ENCODE results near the gene SLC8A3.

SLC8A3 gene

DNA sequence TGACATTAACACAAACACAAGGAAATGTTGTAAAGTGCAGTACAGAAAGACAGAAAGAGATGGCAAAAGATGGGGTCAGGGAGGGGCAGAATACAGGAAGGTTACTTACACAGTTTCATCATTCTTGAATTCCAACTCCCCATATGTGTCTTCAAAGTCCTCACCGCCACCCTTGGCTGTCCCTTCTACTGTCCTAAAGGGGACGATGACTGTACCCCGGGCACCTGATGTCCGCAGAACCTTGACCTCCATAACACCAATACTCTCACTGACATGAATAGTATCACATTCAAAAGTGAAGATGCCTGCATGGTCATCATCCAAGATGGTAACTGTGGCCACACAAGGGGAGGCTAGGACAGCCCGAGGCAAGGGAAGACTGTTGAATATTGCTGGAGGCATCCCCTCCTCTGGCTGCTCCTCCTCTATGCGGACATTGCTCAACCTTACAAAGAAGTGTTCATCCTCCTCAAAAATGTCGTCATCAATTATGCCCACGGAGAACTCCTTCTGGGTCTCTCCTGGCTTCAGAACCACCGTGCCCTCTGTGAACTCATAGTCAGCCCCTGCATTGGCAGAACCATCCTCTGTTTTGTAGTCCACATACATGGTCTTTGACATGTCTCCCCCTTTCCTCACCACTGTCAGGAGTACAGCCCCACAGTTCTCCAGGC is 22.1 kb downstream of the SLC8A3 start:
- no peak overlapping the region for H3K4me3 ChIP-seq (ENCODE audit: low read length)

GRCh38 chr14:70162358-70162757 is 26.4 kb downstream of the SLC8A3 start:
- H3K9ac ChIP-seq (ENCODE audit: low read length): no peak overlapping the region
- no peaks in the 10 kb centered on the region for H3K36me3 ChIP-seq (ENCODE audit: control insufficient read depth, insufficient read depth, low read length)
- H3K27me3 ChIP-seq (ENCODE audit: control insufficient read depth, insufficient read depth, low read length): no peaks in the 10 kb centered on the region
- no peaks in the 10 kb centered on the region for H3K4me1 ChIP-seq (ENCODE audit: control insufficient read depth, insufficient read depth, low read length)
- no peak overlapping the region for H3K27ac ChIP-seq (ENCODE audit: low read depth, low read length)
- H3K4me3 ChIP-seq (ENCODE audit: low read length): no peak overlapping the region

More for the DNA sequence above, 22.1 kb downstream of the SLC8A3 start:
- no peaks in the 10 kb centered on the region for H3K4me1 ChIP-seq (ENCODE audit: control insufficient read depth, insufficient read depth, low read length)
- H3K36me3 ChIP-seq (ENCODE audit: control insufficient read depth, insufficient read depth, low read length): no peaks in the 10 kb centered on the region
- H3K27ac ChIP-seq (ENCODE audit: low read depth, low read length): no peak overlapping the region
- H3K9ac ChIP-seq (ENCODE audit: low read length): no peak overlapping the region
- no peaks in the 10 kb centered on the region for H3K27me3 ChIP-seq (ENCODE audit: control insufficient read depth, insufficient read depth, low read length)

DNA sequence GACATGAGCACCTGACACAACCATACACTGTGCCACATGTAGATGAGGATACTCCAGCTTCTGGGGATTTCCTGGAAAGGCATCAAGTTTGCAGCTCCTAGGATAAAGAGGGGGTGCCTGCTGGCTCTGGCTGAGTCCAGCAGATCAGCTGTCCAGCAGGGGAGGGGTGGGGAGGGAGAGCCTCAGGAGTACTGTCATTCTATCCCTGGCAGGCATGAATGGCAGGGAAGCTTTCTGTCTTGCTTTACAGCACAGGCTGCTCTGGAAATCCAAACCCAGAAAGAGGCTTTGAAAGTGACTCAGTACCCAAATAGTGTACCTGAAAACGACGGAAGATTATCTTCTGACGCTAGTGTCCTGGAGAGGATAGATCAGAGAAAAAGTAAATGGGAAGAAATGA is 32.2 kb downstream of the SLC8A3 start:
- Histone ChIP-seq H3K27me3 (ENCODE audit: control insufficient read depth, insufficient read depth, low read length) (no peaks in the 10 kb centered on the region), H3K9ac (ENCODE audit: low read length) (no peak overlapping the region), H3K4me3 (ENCODE audit: low read length) (no peak overlapping the region), H3K4me1 (ENCODE audit: control insufficient read depth, insufficient read depth, low read length) (no peaks in the 10 kb centered on the region), H3K36me3 (ENCODE audit: control insufficient read depth, insufficient read depth, low read length) (no peaks in the 10 kb centered on the region), H3K27ac (ENCODE audit: low read depth, low read length) (no peak overlapping the region)

GRCh38 chr14:70152704-70153103 is 36.0 kb downstream of the SLC8A3 start:
- no peaks in the 10 kb centered on the region for H3K36me3 ChIP-seq (ENCODE audit: control insufficient read depth, insufficient read depth, low read length)
- H3K9ac ChIP-seq (ENCODE audit: low read length): no peak overlapping the region
- no peak overlapping the region for H3K27ac ChIP-seq (ENCODE audit: low read depth, low read length)
- no peaks in the 10 kb centered on the region for H3K4me1 ChIP-seq (ENCODE audit: control insufficient read depth, insufficient read depth, low read length)
- no peak overlapping the region for H3K4me3 ChIP-seq (ENCODE audit: low read length)
- no peaks in the 10 kb centered on the region for H3K27me3 ChIP-seq (ENCODE audit: control insufficient read depth, insufficient read depth, low read length)

- Histone ChIP-seq H3K27me3 (ENCODE audit: control insufficient read depth, insufficient read depth, low read length) (no peaks in the 10 kb centered on the region), H3K4me3 (ENCODE audit: low read length) (no peak overlapping the region), H3K9ac (ENCODE audit: low read length) (no peak overlapping the region), H3K36me3 (ENCODE audit: control insufficient read depth, insufficient read depth, low read length) (no peaks in the 10 kb centered on the region), H3K27ac (ENCODE audit: low read depth, low read length) (no peak overlapping the region), H3K4me1 (ENCODE audit: control insufficient read depth, insufficient read depth, low read length) (no peaks in the 10 kb centered on the region)
These were observed 36.7 kb downstream of the SLC8A3 start for GRCh38 chr14:70152081-70152480.

DNA sequence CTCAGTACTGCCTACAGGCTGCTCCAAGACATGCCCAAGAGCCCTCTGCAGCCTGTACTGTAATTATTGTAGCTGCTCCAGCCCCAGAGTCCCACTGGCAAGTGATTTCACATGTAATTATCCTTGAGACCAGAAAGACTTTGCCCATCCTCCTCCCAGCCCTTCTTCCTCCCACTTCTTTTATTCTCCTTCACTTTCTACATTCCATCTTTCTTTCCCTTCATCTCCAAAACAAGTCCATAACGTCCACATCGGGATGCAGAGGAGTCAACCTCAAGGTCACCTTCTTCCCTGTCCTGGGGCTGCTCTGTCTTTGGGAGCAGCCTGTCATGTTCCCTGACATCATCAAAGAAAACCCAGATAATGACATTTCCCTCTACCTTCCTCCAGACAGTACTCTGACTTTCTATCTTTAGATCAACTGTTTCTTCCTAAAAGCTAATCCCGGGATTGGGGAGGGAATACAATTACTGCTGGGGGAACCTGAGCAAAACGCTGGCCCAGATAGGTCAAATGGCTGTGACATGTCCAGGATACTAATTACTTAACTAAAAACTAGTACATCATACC is 39.1 kb downstream of the SLC8A3 start:
- Histone ChIP-seq H3K4me1 (ENCODE audit: control insufficient read depth, insufficient read depth, low read length) (no peaks in the 10 kb centered on the region), H3K27ac (ENCODE audit: low read depth, low read length) (no peak overlapping the region), H3K36me3 (ENCODE audit: control insufficient read depth, insufficient read depth, low read length) (no peaks in the 10 kb centered on the region), H3K27me3 (ENCODE audit: control insufficient read depth, insufficient read depth, low read length) (no peaks in the 10 kb centered on the region), H3K9ac (ENCODE audit: low read length) (no peak overlapping the region), H3K4me3 (ENCODE audit: low read length) (no peak overlapping the region)

DNA sequence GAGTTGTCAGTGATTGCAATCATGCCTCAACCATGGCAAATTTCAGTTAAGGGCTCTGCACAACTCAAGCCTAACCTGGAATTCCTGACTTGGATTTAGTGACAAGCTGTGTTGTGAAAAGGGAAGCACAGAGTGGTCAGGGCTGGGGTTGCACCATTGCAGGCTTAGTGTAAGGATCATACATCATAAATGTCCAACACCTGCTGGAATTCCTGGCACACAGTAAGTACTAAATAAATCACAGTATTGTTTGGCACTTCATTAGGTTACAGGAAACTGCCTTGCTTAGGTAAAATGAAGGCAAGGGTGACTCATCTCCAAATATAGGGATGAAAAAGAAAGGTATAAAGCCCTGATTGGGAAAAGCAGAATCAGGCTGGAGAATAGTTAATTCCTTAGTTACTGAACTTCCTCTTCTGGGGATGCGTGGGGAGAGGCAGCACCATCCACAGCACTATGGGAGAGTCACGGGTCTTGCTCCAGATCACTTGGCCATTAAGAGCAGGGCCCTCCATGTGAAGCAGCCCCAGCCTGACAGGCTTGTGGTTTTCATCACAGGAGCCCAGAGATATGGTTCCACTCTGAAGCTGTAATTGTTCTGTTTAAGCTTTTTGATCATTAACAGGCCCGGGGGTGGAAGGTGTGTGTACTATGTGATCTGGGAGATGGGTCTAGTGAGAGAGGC is 39.7 kb downstream of the SLC8A3 start:
- Histone ChIP-seq H3K4me1 (ENCODE audit: control insufficient read depth, insufficient read depth, low read length) (no peaks in the 10 kb centered on the region), H3K9ac (ENCODE audit: low read length) (no peak overlapping the region), H3K4me3 (ENCODE audit: low read length) (no peak overlapping the region), H3K27ac (ENCODE audit: low read depth, low read length) (no peak overlapping the region), H3K27me3 (ENCODE audit: control insufficient read depth, insufficient read depth, low read length) (no peaks in the 10 kb centered on the region), H3K36me3 (ENCODE audit: control insufficient read depth, insufficient read depth, low read length) (no peaks in the 10 kb centered on the region)

GRCh38 chr14:70148351-70148750 is 40.4 kb downstream of the SLC8A3 start:
- H3K4me3 ChIP-seq (ENCODE audit: low read length): no peak overlapping the region
- H3K4me1 ChIP-seq (ENCODE audit: control insufficient read depth, insufficient read depth, low read length): no peaks in the 10 kb centered on the region
- no peaks in the 10 kb centered on the region for H3K27me3 ChIP-seq (ENCODE audit: control insufficient read depth, insufficient read depth, low read length)
- no peaks in the 10 kb centered on the region for H3K36me3 ChIP-seq (ENCODE audit: control insufficient read depth, insufficient read depth, low read length)
- no peak overlapping the region for H3K9ac ChIP-seq (ENCODE audit: low read length)
- no peak overlapping the region for H3K27ac ChIP-seq (ENCODE audit: low read depth, low read length)

DNA sequence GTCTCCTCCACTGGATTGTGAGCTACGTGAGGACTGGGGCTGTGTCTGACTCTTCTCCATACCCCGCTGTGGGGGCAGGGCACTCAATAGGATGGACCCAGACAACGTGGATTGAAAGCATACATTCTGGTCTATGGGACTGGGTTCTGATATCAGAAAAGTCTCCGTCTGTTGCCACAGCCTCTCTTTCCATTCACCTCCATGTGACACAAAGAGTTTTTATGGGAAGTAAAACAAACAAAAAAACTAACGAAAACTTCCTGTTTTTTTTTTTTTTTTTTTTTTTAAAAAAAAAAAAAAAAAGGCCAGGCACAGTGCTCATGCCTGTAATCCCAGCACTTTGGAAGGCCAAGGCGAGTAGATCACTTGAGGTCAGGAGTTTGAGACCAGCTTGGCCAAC is 44.7 kb downstream of the SLC8A3 start:
- Histone ChIP-seq H3K4me1 (ENCODE audit: control insufficient read depth, insufficient read depth, low read length) (no peaks in the 10 kb centered on the region), H3K36me3 (ENCODE audit: control insufficient read depth, insufficient read depth, low read length) (no peaks in the 10 kb centered on the region), H3K27me3 (ENCODE audit: control insufficient read depth, insufficient read depth, low read length) (no peaks in the 10 kb centered on the region), H3K27ac (ENCODE audit: low read depth, low read length) (no peak overlapping the region), H3K9ac (ENCODE audit: low read length) (no peak overlapping the region), H3K4me3 (ENCODE audit: low read length) (no peak overlapping the region)

DNA sequence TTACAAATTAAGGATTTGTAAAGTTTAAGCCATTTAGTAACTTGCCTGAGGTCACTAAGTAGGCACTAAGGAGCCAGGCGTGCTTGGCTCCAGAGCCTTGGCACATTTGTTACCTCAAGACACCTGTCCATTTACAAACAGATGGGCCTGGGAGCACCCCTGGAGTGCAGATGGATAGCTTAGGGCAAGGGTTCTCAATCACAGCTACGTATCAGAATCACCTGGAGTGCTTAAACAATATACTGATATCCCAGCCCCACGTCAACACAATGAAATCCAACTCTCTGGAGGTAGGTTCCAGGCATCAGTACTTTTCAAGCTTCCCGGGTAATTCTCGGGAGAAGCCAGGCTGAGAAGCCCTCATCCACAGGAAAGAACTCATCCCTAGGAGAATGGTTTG is 45.4 kb downstream of the SLC8A3 start:
- Histone ChIP-seq H3K9ac (ENCODE audit: low read length) (no peak overlapping the region), H3K27me3 (ENCODE audit: control insufficient read depth, insufficient read depth, low read length) (no peaks in the 10 kb centered on the region), H3K4me1 (ENCODE audit: control insufficient read depth, insufficient read depth, low read length) (no peaks in the 10 kb centered on the region), H3K4me3 (ENCODE audit: low read length) (no peak overlapping the region), H3K36me3 (ENCODE audit: control insufficient read depth, insufficient read depth, low read length) (no peaks in the 10 kb centered on the region), H3K27ac (ENCODE audit: low read depth, low read length) (no peak overlapping the region)

- H3K27ac ChIP-seq (ENCODE audit: low read depth, low read length): no peak overlapping the region
- no peak overlapping the region for H3K4me3 ChIP-seq (ENCODE audit: low read length)
- H3K36me3 ChIP-seq (ENCODE audit: control insufficient read depth, insufficient read depth, low read length): no peaks in the 10 kb centered on the region
- H3K27me3 ChIP-seq (ENCODE audit: control insufficient read depth, insufficient read depth, low read length): no peaks in the 10 kb centered on the region
- H3K9ac ChIP-seq (ENCODE audit: low read length): no peak overlapping the region
- no peaks in the 10 kb centered on the region for H3K4me1 ChIP-seq (ENCODE audit: control insufficient read depth, insufficient read depth, low read length)
These were observed 48.1 kb downstream of the SLC8A3 start for GRCh38 chr14:70140614-70141013.

DNA sequence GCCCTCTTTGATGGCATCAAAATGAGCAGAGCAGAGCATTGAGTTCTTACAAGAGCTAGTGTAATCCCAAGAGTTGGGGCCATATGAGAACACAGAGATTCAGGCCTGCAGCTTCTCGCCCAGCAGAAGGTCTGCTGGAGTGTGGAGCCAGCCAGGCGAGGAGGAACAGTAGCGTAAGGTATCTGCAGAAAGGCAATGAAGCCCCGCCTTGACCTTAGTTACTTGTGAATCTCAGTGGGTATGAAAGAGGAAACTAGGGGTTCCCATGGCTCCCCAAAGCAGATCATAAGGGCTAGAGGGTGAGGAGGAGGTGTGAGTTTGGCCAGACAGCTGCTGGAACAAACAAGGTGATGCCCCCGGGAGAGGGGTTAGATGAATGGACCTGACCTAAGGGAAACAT is 49.4 kb downstream of the SLC8A3 start:
- H3K4me3 ChIP-seq (ENCODE audit: low read length): no peak overlapping the region
- no peak overlapping the region for H3K27ac ChIP-seq (ENCODE audit: low read depth, low read length)
- H3K4me1 ChIP-seq (ENCODE audit: control insufficient read depth, insufficient read depth, low read length): no peaks in the 10 kb centered on the region
- no peak overlapping the region for H3K9ac ChIP-seq (ENCODE audit: low read length)
- H3K27me3 ChIP-seq (ENCODE audit: control insufficient read depth, insufficient read depth, low read length): no peaks in the 10 kb centered on the region
- no peaks in the 10 kb centered on the region for H3K36me3 ChIP-seq (ENCODE audit: control insufficient read depth, insufficient read depth, low read length)

GRCh38 chr14:70137788-70138187 is 51.0 kb downstream of the SLC8A3 start:
- H3K27ac ChIP-seq (ENCODE audit: low read depth, low read length): no peak overlapping the region
- no peaks in the 10 kb centered on the region for H3K27me3 ChIP-seq (ENCODE audit: control insufficient read depth, insufficient read depth, low read length)
- no peaks in the 10 kb centered on the region for H3K36me3 ChIP-seq (ENCODE audit: control insufficient read depth, insufficient read depth, low read length)
- H3K4me3 ChIP-seq (ENCODE audit: low read length): no peak overlapping the region
- H3K4me1 ChIP-seq (ENCODE audit: control insufficient read depth, insufficient read depth, low read length): no peaks in the 10 kb centered on the region
- no peak overlapping the region for H3K9ac ChIP-seq (ENCODE audit: low read length)
